Suprapubic skin (tissue), 4 donors: ENCODE results near the gene MCU.

Experiments
- CTCF ChIP-seq, 2 donors: fragments of 200-600 bp in 1 of 2; fragments of 450-650 bp in 1 of 2; sonication (generic) in 1 of 2; IDR thresholded peaks; one replicate each; pipeline ENCODE4 v1.5.1; 2016 to 2019; ENCODE audit warnings: antibody characterized with exemption in 2 of 2, mild to moderate bottlenecking in 1 of 2, moderate library complexity in 1 of 2
- POLR2A ChIP-seq, 2 donors: fragments of 450-650 bp; IDR thresholded peaks; one replicate each; pipeline ENCODE4 v1.6.1; 2017; ENCODE audit warnings: antibody characterized with exemption in 2 of 2, mild to moderate bottlenecking in 2 of 2, moderate library complexity in 2 of 2
- POLR2AphosphoS5 ChIP-seq, 3 donors: sonication (generic); formaldehyde crosslinking; IDR thresholded peaks; one replicate each; pipeline ENCODE4 v1.6.1; 2017; ENCODE audit warnings: antibody characterized with exemption in 3 of 3

GRCh38 chr10:72800741-72801092 lies 108.8 kb downstream of the MCU start:
- TF ChIP-seq CTCF (IDR thresholded peaks at IDR 0.05) (no peak), POLR2A (IDR thresholded peaks at IDR 0.05) (no peak), POLR2AphosphoS5 (IDR thresholded peaks at IDR 0.05) (no peak)
